OCI-LY7 (cell line): ENCODE data around the gene SLC2A4. TPM values are rescaled to one million over a fixed set of nuclear protein-coding genes. Genes with fewer than 3 reads are reported as not detected.
A peak's percentile ranks its signal among the peaks of the same experiment; 100 is the strongest.

Source experiments
- BruUV-seq: library from RNA; stranded (reverse); fragments of 400-500 nt; replicated peaks from 2 replicates; lab custom pipeline; 2021; lab: Mats Ljungman, UMichigan
- CTCF ChIA-PET: fragments of 300-600 bp; sonication (Branson Sonifier 250); formaldehyde crosslinking; loops from one replicate; lab custom pipeline; 2022; ENCODE audit warnings: antibody characterized with exemption; ENCODE audit not compliant: unreplicated experiment; lab: Charles Lee
- POLR2A ChIA-PET: fragments of 300-600 bp; sonication (Branson Sonifier 250); formaldehyde crosslinking; loops from one replicate; lab custom pipeline; 2022; ENCODE audit warnings: antibody characterized with exemption; lab: Charles Lee
- DNase-seq: peaks from one replicate; pipeline ENCODE4 v3.0.0-alpha.2; 2015; ENCODE audit warnings: low spot score
- H2AFZ ChIP-seq: fragments of 200-600 bp; sonication (generic), shearing (Covaris generic); 2 replicates; pipeline ENCODE4 v1.6.1; 2014; ENCODE audit warnings: mild to moderate bottlenecking, antibody characterized with exemption, low read length, moderate library complexity
- H3K27ac ChIP-seq: fragments of 200-600 bp; sonication (generic); 2 replicates; pipeline ENCODE4 v1.5.1; 2014; ENCODE audit warnings: mixed run types, low read depth, mild to moderate bottlenecking, moderate library complexity, low read length, inconsistent platforms; ENCODE audit not compliant: poor library complexity, severe bottlenecking
- H3K36me3 ChIP-seq: fragments of 200-600 bp; sonication (generic); 2 replicates; pipeline ENCODE4 v1.6.1; 2014; ENCODE audit warnings: mild to moderate bottlenecking, antibody characterized with exemption, low read length, moderate library complexity, mixed read lengths; ENCODE audit not compliant: insufficient read depth
- H3K4me1 ChIP-seq: fragments of 200-600 bp; sonication (generic); 2 replicates; pipeline ENCODE4 v1.5.1; 2014; ENCODE audit warnings: mild to moderate bottlenecking, low read length; ENCODE audit not compliant: insufficient read depth, poor library complexity, severe bottlenecking
- H3K4me2 ChIP-seq: fragments of 200-600 bp; sonication (generic); 2 replicates; pipeline ENCODE4 v1.6.1; 2014; ENCODE audit warnings: mild to moderate bottlenecking, low read length
- H3K4me3 ChIP-seq: fragments of 200-600 bp; sonication (generic); 2 replicates; pipeline ENCODE4 v1.5.1; 2014; ENCODE audit warnings: mild to moderate bottlenecking, low read depth, low read length; ENCODE audit not compliant: poor library complexity, severe bottlenecking
- H3K79me2 ChIP-seq: fragments of 200-600 bp; sonication (generic); 2 replicates; pipeline ENCODE4 v1.6.1; 2016; ENCODE audit warnings: low read depth, mild to moderate bottlenecking, low read length, moderate library complexity, mixed read lengths; ENCODE audit not compliant: insufficient read depth
- H3K9me2 ChIP-seq: fragments of 200-600 bp; sonication (generic); 2 replicates; pipeline ENCODE4 v1.6.1; 2016; ENCODE audit warnings: mild to moderate bottlenecking, low read length, mixed read lengths; ENCODE audit not compliant: insufficient read depth
- H3K9me3 ChIP-seq: fragments of 200-600 bp; sonication (generic); 2 replicates; pipeline ENCODE4 v1.6.1; 2014; ENCODE audit warnings: mild to moderate bottlenecking, mixed run types, low read length, mixed read lengths
- H4K20me1 ChIP-seq: fragments of 200-600 bp; sonication (generic); 2 replicates; pipeline ENCODE4 v1.6.1; 2014; ENCODE audit warnings: mild to moderate bottlenecking, antibody characterized with exemption, low read length, moderate library complexity, mixed read lengths; ENCODE audit not compliant: insufficient read depth
- EZH2phosphoT487 ChIP-seq: fragments of 200-600 bp; sonication (generic); IDR thresholded peaks from 2 replicates; pipeline ENCODE4 v1.6.1; 2018; ENCODE audit warnings: low read depth, borderline replicate concordance, mild to moderate bottlenecking, mixed run types, antibody characterized with exemption, low read length, moderate library complexity, mixed read lengths
- intact Hi-C: fragments of 100-400 bp; cut with micrococcal nuclease; formaldehyde crosslinking; loops from one replicate; pipeline ENCODE4 v1.10.0; 2022; ENCODE audit not compliant: unreplicated experiment
- total RNA-seq, 2 experiments: library from RNA; depleted of rRNA in 1 of 2; stranded (reverse); fragments of >200 nt in 1 of 2; shearing (Covaris generic) in 1 of 2; gene quantifications; 2 replicates each; pipeline ENCODE4 v1.2.3, GENCODE V29; 2014 to 2022
- TF ChIP-seq, protein P1 (sequence below): fragments of 200-600 bp; sonication (generic); conservative IDR thresholded peaks from 2 replicates; pipeline ENCODE4 v1.5.1; 2014; ENCODE audit warnings: mild to moderate bottlenecking, antibody characterized with exemption, low read length, moderate library complexity, mixed read lengths

The SLC2A4 gene
- total RNA-seq, 2 experiments from 2014 or later, result 0.61 to 0.63 TPM

DNA sequence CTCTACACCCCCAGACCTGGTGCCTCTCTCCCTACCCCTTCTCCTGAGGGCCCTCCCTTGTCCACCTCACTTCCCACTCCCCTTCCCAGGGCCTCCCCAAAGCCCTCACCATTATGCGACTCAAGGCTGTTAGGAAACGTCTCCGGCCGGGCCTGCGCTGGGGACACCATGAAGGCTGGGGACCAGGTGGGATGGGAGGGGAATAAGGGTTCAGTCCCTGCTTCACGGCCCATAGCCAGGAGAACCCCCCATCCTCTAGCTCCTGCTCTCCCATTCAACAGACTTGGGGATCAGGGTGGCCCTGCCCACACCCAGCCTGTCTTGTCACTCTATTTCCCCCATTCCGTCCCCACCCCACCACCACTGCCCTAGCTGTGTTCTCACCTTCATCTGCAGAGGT is 45.5 kb downstream of the SLC2A4 start:
- H2AFZ ChIP-seq, result no peak overlapping the region
- no peak for TF ChIP-seq EZH2phosphoT487
- TF ChIP-seq, protein P1, sequence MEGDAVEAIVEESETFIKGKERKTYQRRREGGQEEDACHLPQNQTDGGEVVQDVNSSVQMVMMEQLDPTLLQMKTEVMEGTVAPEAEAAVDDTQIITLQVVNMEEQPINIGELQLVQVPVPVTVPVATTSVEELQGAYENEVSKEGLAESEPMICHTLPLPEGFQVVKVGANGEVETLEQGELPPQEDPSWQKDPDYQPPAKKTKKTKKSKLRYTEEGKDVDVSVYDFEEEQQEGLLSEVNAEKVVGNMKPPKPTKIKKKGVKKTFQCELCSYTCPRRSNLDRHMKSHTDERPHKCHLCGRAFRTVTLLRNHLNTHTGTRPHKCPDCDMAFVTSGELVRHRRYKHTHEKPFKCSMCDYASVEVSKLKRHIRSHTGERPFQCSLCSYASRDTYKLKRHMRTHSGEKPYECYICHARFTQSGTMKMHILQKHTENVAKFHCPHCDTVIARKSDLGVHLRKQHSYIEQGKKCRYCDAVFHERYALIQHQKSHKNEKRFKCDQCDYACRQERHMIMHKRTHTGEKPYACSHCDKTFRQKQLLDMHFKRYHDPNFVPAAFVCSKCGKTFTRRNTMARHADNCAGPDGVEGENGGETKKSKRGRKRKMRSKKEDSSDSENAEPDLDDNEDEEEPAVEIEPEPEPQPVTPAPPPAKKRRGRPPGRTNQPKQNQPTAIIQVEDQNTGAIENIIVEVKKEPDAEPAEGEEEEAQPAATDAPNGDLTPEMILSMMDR, result no peak
- H3K4me1 ChIP-seq, result peaks cover 33% of the 10 kb centered on the region
- no TSS peak for BruUV-seq
- DNase-seq, result no peak
- H3K36me3 ChIP-seq, result peaks cover 48% of the 10 kb centered on the region
- CTCF ChIA-PET, result no interaction called here
- no peaks in the 10 kb centered on the region for H3K9me3 ChIP-seq
- H3K4me3 ChIP-seq, result no peak overlapping the region
- peaks cover 19% of the 10 kb centered on the region; the same call in 1 of the 2 replicates for H3K79me2 ChIP-seq
- no peaks in the 10 kb centered on the region for H4K20me1 ChIP-seq
- intact Hi-C loops, result no loop called here
- no peaks in the 10 kb centered on the region for H3K9me2 ChIP-seq
- H3K27ac ChIP-seq, result no peak overlapping the region
- POLR2A ChIA-PET, result interaction anchor here (1.3 kb wide), 1 partner anchor 11 kb away, joined by 3 read pairs; no protein-coding TSS in a partner anchor
- no peak overlapping the region for H3K4me2 ChIP-seq

- Histone ChIP-seq H3K27ac (no peak overlapping the region), H3K9me3 (no peaks in the 10 kb centered on the region), H3K4me3 (peak overlapping the region; percentile 82), H4K20me1 (no peaks in the 10 kb centered on the region), H2AFZ (no peak overlapping the region), H3K4me2 (peak overlapping the region; percentile 95), H3K36me3 (peaks cover 44% of the 10 kb centered on the region), H3K9me2 (no peaks in the 10 kb centered on the region), H3K4me1 (peaks cover 37% of the 10 kb centered on the region), H3K79me2 (peaks cover 19% of the 10 kb centered on the region; the same call in 1 of the 2 replicates)
- POLR2A ChIA-PET, result interaction anchor here (1.3 kb wide), 1 partner anchor 10 kb away, joined by 3 read pairs; no protein-coding TSS in a partner anchor
- no TSS peak for BruUV-seq
- no peak for DNase-seq
- intact Hi-C loops, result no loop called here
- no peak for TF ChIP-seq EZH2phosphoT487
- TF ChIP-seq, protein P1, result no peak
- CTCF ChIA-PET, result no interaction called here
These were observed 46.0 kb downstream of the SLC2A4 start for GRCh38 chr17:7327501-7327900.

GRCh38 chr17:7328009-7328408 is 46.5 kb downstream of the SLC2A4 start:
- intact Hi-C loops, result loop anchor here (2.0 kb wide), 1 partner anchor 21 kb away; the partner anchor contains the start of gene EIF5A
- no peaks in the 10 kb centered on the region for H3K9me3 ChIP-seq
- peaks cover 19% of the 10 kb centered on the region; the same call in 1 of the 2 replicates for H3K79me2 ChIP-seq
- ChIA-PET POLR2A (interaction anchor here (0.6 to 0.7 kb wide), 2 partner anchors 9 to 109 kb away, joined by 3 read pairs; partner anchors contain the start of gene ACAP1), CTCF (no interaction called here)
- peak overlapping the region; percentile 95 for H3K4me2 ChIP-seq
- TF ChIP-seq EZH2phosphoT487, result no peak
- TF ChIP-seq, protein P1, result no peak
- no peaks in the 10 kb centered on the region for H4K20me1 ChIP-seq
- DNase-seq, result no peak
- peaks cover 38% of the 10 kb centered on the region for H3K36me3 ChIP-seq
- no peaks in the 10 kb centered on the region for H3K9me2 ChIP-seq
- no TSS peak for BruUV-seq
- peak overlapping the region; percentile 82 for H3K4me3 ChIP-seq
- peaks cover 38% of the 10 kb centered on the region for H3K4me1 ChIP-seq
- H3K27ac ChIP-seq, result no peak overlapping the region
- no peak overlapping the region for H2AFZ ChIP-seq
